Endodermal cell (in vitro differentiated cells): Measurements from ENCODE around the gene CROCC2. TPM values are rescaled to one million over a fixed set of nuclear protein-coding genes. Genes with fewer than 3 reads are reported as not detected.

Source experiments
- DNase-seq: peaks from one replicate; pipeline ENCODE4 v3.0.0-alpha.2; 2017
- H3K27ac ChIP-seq: 2 replicates; pipeline ENCODE4 v1.5.1; 2013; ENCODE audit warnings: mild to moderate bottlenecking, low read depth, low read length, moderate library complexity
- H3K27me3 ChIP-seq: 2 replicates; pipeline ENCODE4 v1.6.1; 2013; ENCODE audit warnings: mild to moderate bottlenecking, low read length, moderate library complexity; ENCODE audit not compliant: insufficient read depth, control insufficient read depth, poor library complexity, severe bottlenecking
- H3K36me3 ChIP-seq: 2 replicates; pipeline ENCODE4 v1.7.0; 2013; ENCODE audit warnings: mild to moderate bottlenecking, low read length, moderate library complexity; ENCODE audit not compliant: control insufficient read depth, insufficient read depth
- H3K4me1 ChIP-seq: one replicate; pipeline ENCODE4 v1.7.0; 2013; ENCODE audit warnings: low read length; ENCODE audit not compliant: control insufficient read depth, insufficient read depth
- H3K4me3 ChIP-seq: 2 replicates; pipeline ENCODE4 v1.5.1; 2013; ENCODE audit warnings: mild to moderate bottlenecking, low read length, moderate library complexity
- H3K9ac ChIP-seq: 2 replicates; pipeline ENCODE4 v1.6.1; 2013; ENCODE audit warnings: mild to moderate bottlenecking, low read length, moderate library complexity; ENCODE audit not compliant: poor library complexity, severe bottlenecking; ENCODE audit errors: extremely low read depth
- H3K9me3 ChIP-seq: 2 replicates; pipeline ENCODE4 v1.6.1; 2013; ENCODE audit warnings: mild to moderate bottlenecking, low read length, moderate library complexity; ENCODE audit not compliant: control insufficient read depth
- H3K27ac Mint-ChIP-seq: 2 replicates; pipeline ENCODE4 v1.8.0; 2020; ENCODE audit warnings: mixed read lengths
- H3K27me3 Mint-ChIP-seq: 2 replicates; pipeline ENCODE4 v1.8.0; 2021; ENCODE audit warnings: mild to moderate bottlenecking, mixed read lengths; ENCODE audit not compliant: insufficient read depth
- H3K36me3 Mint-ChIP-seq: 2 replicates; pipeline ENCODE4 v1.8.0; 2020; ENCODE audit warnings: low read depth, mixed read lengths
- H3K4me1 Mint-ChIP-seq: 2 replicates; pipeline ENCODE4 v1.8.0; 2020; ENCODE audit warnings: mixed read lengths
- H3K4me3 Mint-ChIP-seq: 2 replicates; pipeline ENCODE4 v1.8.0; 2020; ENCODE audit warnings: mild to moderate bottlenecking, moderate library complexity, mixed read lengths
- H3K9me3 Mint-ChIP-seq: 2 replicates; pipeline ENCODE4 v1.8.0; 2020; ENCODE audit warnings: mild to moderate bottlenecking, mixed read lengths
- CTCF ChIP-seq: fragments of 200-600 bp; sonication (generic); conservative IDR thresholded peaks from 2 replicates; pipeline ENCODE4 v1.5.0; 2021; ENCODE audit warnings: antibody characterized with exemption, mild to moderate bottlenecking
- WGBS, 2 experiments: methylation state at CpG; one replicate each; pipeline versions ENCODE4 v1.1.5 to v1.1.7; 2013; ENCODE audit warnings: missing lambda C conversion rate in 2 of 2, mixed read lengths in 1 of 2; ENCODE audit not compliant: insufficient coverage in 1 of 2, insufficient read length in 1 of 2; 5-methylcytosine and 5-hydroxymethylcytosine counted together
- total RNA-seq, 2 donors: library from RNA; stranded (reverse); fragmentation: NEBNext Ultra II Directional in 1 of 2; extraction: Animal tissue kit (Norgen Biotek cat#: 25700) in 1 of 2; gene quantifications; 2 replicates in 1 of 2; 3 replicates in 1 of 2; pipeline ENCODE4 v1.2.1, GENCODE V29; 2021

Gene CROCC2
- total RNA-seq, 2 donors from 2014 or later = not detected

GRCh38 chr2:240918258-240919091, 12.3 kb downstream of the CROCC2 start:
- no peaks in the 10 kb centered on the region for H3K4me1 ChIP-seq
- no peaks in the 10 kb centered on the region for H3K36me3 ChIP-seq
- H3K36me3 Mint-ChIP-seq = no peaks in the 10 kb centered on the region
- H3K27me3 ChIP-seq = peaks cover 11% of the 10 kb centered on the region
- H3K9me3 Mint-ChIP-seq = no peaks in the 10 kb centered on the region
- H3K27ac Mint-ChIP-seq = no peak overlapping the region
- peaks cover 12% of the 10 kb centered on the region for H3K27me3 Mint-ChIP-seq
- 93% methylated on average over 13 to 36 of the region's 36 CpGs for WGBS, 2 experiments
- TF ChIP-seq CTCF = no peak
- no peak overlapping the region for H3K9ac ChIP-seq
- H3K4me3 ChIP-seq = no peak overlapping the region
- peak; percentile 43 for DNase-seq
- no peaks in the 10 kb centered on the region for H3K4me1 Mint-ChIP-seq
- H3K27ac ChIP-seq = no peak overlapping the region
- no peaks in the 10 kb centered on the region for H3K9me3 ChIP-seq
- no peak overlapping the region for H3K4me3 Mint-ChIP-seq

- 82 to 83% methylated on average over 16 to 19 of the region's 19 CpGs for WGBS, 2 experiments
- no peak overlapping the region for H3K27ac Mint-ChIP-seq
- TF ChIP-seq CTCF = no peak
- H3K4me1 Mint-ChIP-seq = no peaks in the 10 kb centered on the region
- DNase-seq = peak; percentile 39
- H3K36me3 Mint-ChIP-seq = no peaks in the 10 kb centered on the region
- H3K4me3 Mint-ChIP-seq = no peak overlapping the region
- no peaks in the 10 kb centered on the region for H3K4me1 ChIP-seq
- H3K9ac ChIP-seq = no peak overlapping the region
- peaks cover 11% of the 10 kb centered on the region for H3K27me3 Mint-ChIP-seq
- no peak overlapping the region for H3K4me3 ChIP-seq
- no peaks in the 10 kb centered on the region for H3K9me3 ChIP-seq
- H3K36me3 ChIP-seq = no peaks in the 10 kb centered on the region
- H3K27me3 ChIP-seq = peaks cover 11% of the 10 kb centered on the region
- H3K27ac ChIP-seq = no peak overlapping the region
- no peaks in the 10 kb centered on the region for H3K9me3 Mint-ChIP-seq
Measured at GRCh38 chr2:240919161-240919781, 13.1 kb downstream of the CROCC2 start.

- Mint-ChIP-seq H3K4me1 (no peaks in the 10 kb centered on the region), H3K4me3 (no peak overlapping the region), H3K27me3 (peaks cover 7% of the 10 kb centered on the region), H3K27ac (no peak overlapping the region), H3K36me3 (no peaks in the 10 kb centered on the region), H3K9me3 (no peaks in the 10 kb centered on the region)
- Histone ChIP-seq H3K4me3 (no peak overlapping the region), H3K9ac (no peak overlapping the region), H3K36me3 (no peaks in the 10 kb centered on the region), H3K4me1 (no peaks in the 10 kb centered on the region), H3K27me3 (peaks cover 10% of the 10 kb centered on the region), H3K27ac (no peak overlapping the region), H3K9me3 (no peaks in the 10 kb centered on the region)
- peak; percentile 40 for DNase-seq
- no peak for TF ChIP-seq CTCF
- 92 to 95% methylated on average over 23 to 31 of the region's 31 CpGs for WGBS, 2 experiments
Measured at GRCh38 chr2:240919786-240920782, 13.9 kb downstream of the CROCC2 start.
